Measurements from ENCODE around the gene ACACB.

The ACACB gene

GRCh38 chr12:109277899-109278762 is 161.7 kb downstream of the ACACB start:
- no peak for DNase-seq (ENCODE audit: low spot score)

GRCh38 chr12:109278912-109279311 is 162.5 kb downstream of the ACACB start:
- DNase-seq (ENCODE audit: low spot score) = no peak

GRCh38 chr12:109279525-109279924 is 163.1 kb downstream of the ACACB start:
- no peak for DNase-seq (ENCODE audit: low spot score)

GRCh38 chr12:109281452-109281851 is 165.1 kb downstream of the ACACB start:
- DNase-seq (ENCODE audit: low spot score) = no peak

- DNase-seq (ENCODE audit: low spot score) = no peak
Observed at GRCh38 chr12:109284392-109284791, 168.0 kb downstream of the ACACB start.

GRCh38 chr12:109286252-109286651 is 169.9 kb downstream of the ACACB start:
- DNase-seq (ENCODE audit: low spot score) = no peak

- no peak for DNase-seq (ENCODE audit: low spot score)
Observed at GRCh38 chr12:109286652-109287051, 170.3 kb downstream of the ACACB start.

- DNase-seq (ENCODE audit: low spot score) = no peak
Observed at GRCh38 chr12:109287181-109287580, 170.8 kb downstream of the ACACB start.

- no peak for DNase-seq (ENCODE audit: low spot score)
Observed at GRCh38 chr12:109287811-109288469, 171.6 kb downstream of the ACACB start.

GRCh38 chr12:109288571-109288970 is 172.2 kb downstream of the ACACB start:
- DNase-seq (ENCODE audit: low spot score) = no peak

- no peak for DNase-seq (ENCODE audit: low spot score)
Observed at GRCh38 chr12:109289004-109289403, 172.6 kb downstream of the ACACB start.

- DNase-seq (ENCODE audit: low spot score) = no peak
Observed at GRCh38 chr12:109289551-109289950, 173.2 kb downstream of the ACACB start.

GRCh38 chr12:109290061-109290460 is 173.7 kb downstream of the ACACB start:
- DNase-seq (ENCODE audit: low spot score) = no peak

GRCh38 chr12:109291117-109291516 is 174.7 kb downstream of the ACACB start:
- no peak for DNase-seq (ENCODE audit: low spot score)

- peak; percentile 69 for DNase-seq (ENCODE audit: low spot score)
Observed at GRCh38 chr12:109291521-109292341, 175.3 kb downstream of the ACACB start.

GRCh38 chr12:109292342-109292711 is 175.9 kb downstream of the ACACB start:
- DNase-seq (ENCODE audit: low spot score) = no peak

- DNase-seq (ENCODE audit: low spot score) = no peak
Observed at GRCh38 chr12:109293106-109293505, 176.7 kb downstream of the ACACB start.

GRCh38 chr12:109294286-109294796 is 178.0 kb downstream of the ACACB start:
- DNase-seq (ENCODE audit: low spot score) = no peak

GRCh38 chr12:109295764-109296425 is 179.5 kb downstream of the ACACB start:
- DNase-seq (ENCODE audit: low spot score) = no peak

GRCh38 chr12:109296431-109296830 is 180.0 kb downstream of the ACACB start:
- DNase-seq (ENCODE audit: low spot score) = no peak

GRCh38 chr12:109299849-109300248 is 183.5 kb downstream of the ACACB start:
- DNase-seq (ENCODE audit: low spot score) = no peak

GRCh38 chr12:109301643-109302168 is 185.3 kb downstream of the ACACB start:
- no peak for DNase-seq (ENCODE audit: low spot score)

Data from hepatic stellate cell (primary cell).